Kidney glomerular epithelial cell (primary cell): ENCODE measurements around the gene PTPRO.

Experiments used
- DNase-seq: peaks from one replicate; lab custom pipeline; 2025; lab: John Stamatoyannopoulos, UW

PTPRO gene

GRCh38 chr12:15646581-15646980 is 324.3 kb downstream of the PTPRO start:
- DNase-seq, result no peak
